ENCODE data around the gene RNF41.

- TF ChIP-seq CTCF (IDR thresholded peaks at IDR 0.05; ENCODE audit: low read depth, low read length, poor library complexity, severe bottlenecking): peak; percentile 46
- TF ChIP-seq EZH2phosphoT487 (IDR thresholded peaks at IDR 0.05; ENCODE audit: borderline replicate concordance, low read length): no peak
Measured at GRCh38 chr12:56257491-56258067, 35.9 kb upstream of the RNF41 start.
